ENCODE data around the gene HOXB9. TPM values are rescaled to one million over a fixed set of nuclear protein-coding genes. Genes with fewer than 3 reads are reported as not detected.

HOXB9 gene
- total RNA-seq, 2 experiments from 2014 or later = not detected

GRCh38 chr17:48636177-48637018, 10.2 kb upstream of the HOXB9 start:
- ChIA-PET POLR2A (interaction anchor here (0.6 kb wide), 2 partner anchors 357 to 1661 kb away, joined by 3 read pairs; no protein-coding TSS in a partner anchor), CTCF (ENCODE audit: unreplicated experiment) (interaction anchor here (0.6 to 1.0 kb wide), 2 partner anchors 13 to 31 kb away, joined by 3 read pairs; partner anchors contain the start of gene HOXB6)
- Histone ChIP-seq H3K36me3 (ENCODE audit: insufficient read depth, low read length) (no peaks in the 10 kb centered on the region), H3K9me2 (ENCODE audit: insufficient read depth, low read length) (no peaks in the 10 kb centered on the region), H3K4me3 (ENCODE audit: low read depth, low read length, poor library complexity, severe bottlenecking) (no peak overlapping the region), H3K27ac (ENCODE audit: low read depth, low read length, poor library complexity, severe bottlenecking) (no peak overlapping the region), H3K4me1 (ENCODE audit: insufficient read depth, low read length, poor library complexity, severe bottlenecking) (no peaks in the 10 kb centered on the region), H3K79me2 (ENCODE audit: insufficient read depth, low read depth, low read length) (no peaks in the 10 kb centered on the region), H3K4me2 (ENCODE audit: low read length) (no peak overlapping the region), H4K20me1 (ENCODE audit: insufficient read depth, low read length) (no peaks in the 10 kb centered on the region), H2AFZ (ENCODE audit: low read length) (no peak overlapping the region), H3K9me3 (ENCODE audit: low read length) (no peaks in the 10 kb centered on the region)
- DNase-seq (ENCODE audit: low spot score) = peak; percentile 80
- intact Hi-C loops (cut with micrococcal nuclease; ENCODE audit: unreplicated experiment) = no loop called here
- TF ChIP-seq EZH2phosphoT487 (IDR thresholded peaks at IDR 0.05; ENCODE audit: borderline replicate concordance, low read depth, low read length) (no peak), CTCF (conservative IDR thresholded peaks at IDR 0.05; ENCODE audit: low read length) (peak; percentile 82)
- BruUV-seq (replicated peaks) = no TSS peak

- H3K9me2 ChIP-seq (ENCODE audit: insufficient read depth, low read length) = no peaks in the 10 kb centered on the region
- no TSS peak for BruUV-seq (replicated peaks)
- no peak overlapping the region for H2AFZ ChIP-seq (ENCODE audit: low read length)
- intact Hi-C loops (cut with micrococcal nuclease; ENCODE audit: unreplicated experiment) = no loop called here
- no peak overlapping the region for H3K4me3 ChIP-seq (ENCODE audit: low read depth, low read length, poor library complexity, severe bottlenecking)
- H4K20me1 ChIP-seq (ENCODE audit: insufficient read depth, low read length) = no peaks in the 10 kb centered on the region
- ChIA-PET CTCF (ENCODE audit: unreplicated experiment) (no interaction called here), POLR2A (no interaction called here)
- H3K79me2 ChIP-seq (ENCODE audit: insufficient read depth, low read depth, low read length) = no peaks in the 10 kb centered on the region
- TF ChIP-seq EZH2phosphoT487 (IDR thresholded peaks at IDR 0.05; ENCODE audit: borderline replicate concordance, low read depth, low read length) (no peak), CTCF (conservative IDR thresholded peaks at IDR 0.05; ENCODE audit: low read length) (no peak)
- no peak overlapping the region for H3K27ac ChIP-seq (ENCODE audit: low read depth, low read length, poor library complexity, severe bottlenecking)
- no peaks in the 10 kb centered on the region for H3K4me1 ChIP-seq (ENCODE audit: insufficient read depth, low read length, poor library complexity, severe bottlenecking)
- no peak for DNase-seq (ENCODE audit: low spot score)
- no peaks in the 10 kb centered on the region for H3K9me3 ChIP-seq (ENCODE audit: low read length)
- no peak overlapping the region for H3K4me2 ChIP-seq (ENCODE audit: low read length)
- no peaks in the 10 kb centered on the region for H3K36me3 ChIP-seq (ENCODE audit: insufficient read depth, low read length)
Measured at GRCh38 chr17:48634493-48635208, 8.5 kb upstream of the HOXB9 start.
